Heart left ventricle (tissue), 16 donors: ENCODE data around the gene RTN4RL2. TPM values are rescaled to one million over a fixed set of nuclear protein-coding genes. Genes with fewer than 3 reads are reported as not detected.

Experiments
- ATAC-seq, 4 donors: fragments of 200-7000 bp; cut with Tn5 transposase; one replicate each; pipeline ENCODE4 v1.9.1; 2020 to 2022; ENCODE audit warnings: moderate library complexity in 4 of 4, mild to moderate bottlenecking in 3 of 4, moderate number of reproducible peaks in 1 of 4
- DNase-seq, 5 donors: peaks; one replicate each; pipeline ENCODE4 v3.0.0-alpha.2; 2020
- H3K27ac ChIP-seq, 12 donors: fragments of 200-600 bp; sonication (generic) in 4 of 12; one replicate each; pipeline versions ENCODE4 v1.5.0 to v1.8.0; 2016 to 2022; ENCODE audit warnings: mild to moderate bottlenecking in 2 of 12
- H3K27me3 ChIP-seq, 9 donors: fragments of 200-600 bp; sonication (generic) in 2 of 9; one replicate each; pipeline versions ENCODE4 v1.5.1 to v1.8.0; 2016 to 2022; ENCODE audit warnings: mild to moderate bottlenecking in 3 of 9
- H3K36me3 ChIP-seq, 9 donors: fragments of 200-600 bp; sonication (generic) in 2 of 9; one replicate each; pipeline versions ENCODE4 v1.5.0 to v1.8.0; 2018 to 2022; ENCODE audit warnings: mild to moderate bottlenecking in 2 of 9
- H3K4me1 ChIP-seq, 12 donors: fragments of 200-600 bp; sonication (generic) in 4 of 12; one replicate each; pipeline versions ENCODE4 v1.5.0 to v1.8.0; 2016 to 2022; ENCODE audit warnings: mild to moderate bottlenecking in 3 of 12
- H3K4me3 ChIP-seq, 12 donors: fragments of 200-600 bp; sonication (generic) in 4 of 12; one replicate each; pipeline versions ENCODE4 v1.5.0 to v1.8.0; 2017 to 2022; ENCODE audit warnings: mild to moderate bottlenecking in 9 of 12, moderate library complexity in 4 of 12
- H3K9me3 ChIP-seq, 12 donors: fragments of 200-600 bp; sonication (generic) in 4 of 12; one replicate each; pipeline versions ENCODE4 v1.5.0 to v1.8.0; 2016 to 2022; ENCODE audit warnings: mild to moderate bottlenecking in 1 of 12
- POLR2A ChIP-seq, 2 donors: fragments of 450-650 bp; IDR thresholded peaks; one replicate each; pipeline ENCODE4 v1.6.1; 2017; ENCODE audit warnings: antibody characterized with exemption in 2 of 2, mild to moderate bottlenecking in 2 of 2, moderate library complexity in 2 of 2
- WGBS, 4 donors: extraction: QIAGEN DNeasy Blood & Tissue Kit in 2 of 4; methylation state at CpG; one replicate each; pipeline versions ENCODE4 v1.1.5 to v1.1.7; 2013 to 2018; 5-methylcytosine and 5-hydroxymethylcytosine counted together
- intact Hi-C, 10 donors: fragments of 100-400 bp; cut with DNase I; formaldehyde crosslinking; loops; one replicate each; pipeline versions ENCODE4 v1.11.1 to v1.14.2; 2022
- long read RNA-seq, 3 donors: library from polyadenylated mRNA; unstranded; transcript quantifications; one replicate each; pipeline ENCODE4 v2.0.0, GENCODE V29; 2020 to 2021
- polyA plus RNA-seq, 2 donors: library from polyadenylated mRNA; stranded (reverse); fragments of 200-250 nt; gene quantifications; one replicate each; pipeline ENCODE4 v1.2.3, GENCODE V29; 2013
- total RNA-seq, 9 donors: library from RNA; depleted of rRNA in 2 of 9; stranded (reverse); fragments of >200 nt in 2 of 9; fragmentation: NEBNext Ultra II Directional in 3 of 9; extraction: Animal tissue kit (Norgen Biotek cat#: 25700) in 3 of 9; gene quantifications; one replicate each; pipeline versions ENCODE4 v1.1.0 to v1.2.4, GENCODE V29; 2016 to 2023
- TF ChIP-seq, protein P1 (sequence below), 12 donors: fragments of 200-600 bp; sonication (generic) in 4 of 12; IDR thresholded peaks; one replicate each; pipeline versions ENCODE4 v1.5.0 to v1.8.0; 2018 to 2022; ENCODE audit warnings: antibody characterized with exemption in 12 of 12, mild to moderate bottlenecking in 5 of 12
- donor health status: ischemic (EF 13 %, LVEDD 7.1; RV severe dilation, severe dysfunction).
- donor health status: healthy with polysubstance abuse.
- donor health status: DM: no; HTN: yes; CAD: no.
- donor health status: DM: no; HTN: no; CAD: no.
- donor health status: ischemic (EF 25% LVEDD 6.9; RV normal size, moderate dysfunction).
- donor health status: ischemic (EF 25% LVEDD 5.7; RV mildly dilated, moderate dysfunction).
- donor health status: healthy.
- donor health status: DM: yes; HTN: yes; CAD: no.
- donor health status: ischemic (EF 35%, LVEDD 5.7; RV mildly dilated, moderate dysfunction).
- donor health status: nonischemic (EF 11% LVEDD 7.7; RV severe dilation, severe dysfunction).
- donor health status: DM: yes; HTN: yes; CAD: no.
- donor health status: PGD.
- donor health status: ischemic (EF 29% LVEDD 5.4; RV normal size, mild dysfunction).
- donor health status: nonischemic (EF 23%, LVEDD 6.1; RV moderate dilation, normal function).

Gene RTN4RL2
- total RNA-seq (1 to 10 TPM in 5 of 9 donors, under 1 TPM in 4; 0.58 to 2.1 (median 1.1) TPM), polyA plus RNA-seq (1 to 10 TPM; 1.0 to 1.1 TPM)
- long read RNA-seq, donor 1, partial matches to known transcripts = 0 of 1 reads
- long read RNA-seq, donor 1, other reads (novel, unspliced or antisense) = 0 of 1 reads
- long read RNA-seq, donor 2 = 0 reads
- long read RNA-seq, donor 3 = 0 reads

DNA sequence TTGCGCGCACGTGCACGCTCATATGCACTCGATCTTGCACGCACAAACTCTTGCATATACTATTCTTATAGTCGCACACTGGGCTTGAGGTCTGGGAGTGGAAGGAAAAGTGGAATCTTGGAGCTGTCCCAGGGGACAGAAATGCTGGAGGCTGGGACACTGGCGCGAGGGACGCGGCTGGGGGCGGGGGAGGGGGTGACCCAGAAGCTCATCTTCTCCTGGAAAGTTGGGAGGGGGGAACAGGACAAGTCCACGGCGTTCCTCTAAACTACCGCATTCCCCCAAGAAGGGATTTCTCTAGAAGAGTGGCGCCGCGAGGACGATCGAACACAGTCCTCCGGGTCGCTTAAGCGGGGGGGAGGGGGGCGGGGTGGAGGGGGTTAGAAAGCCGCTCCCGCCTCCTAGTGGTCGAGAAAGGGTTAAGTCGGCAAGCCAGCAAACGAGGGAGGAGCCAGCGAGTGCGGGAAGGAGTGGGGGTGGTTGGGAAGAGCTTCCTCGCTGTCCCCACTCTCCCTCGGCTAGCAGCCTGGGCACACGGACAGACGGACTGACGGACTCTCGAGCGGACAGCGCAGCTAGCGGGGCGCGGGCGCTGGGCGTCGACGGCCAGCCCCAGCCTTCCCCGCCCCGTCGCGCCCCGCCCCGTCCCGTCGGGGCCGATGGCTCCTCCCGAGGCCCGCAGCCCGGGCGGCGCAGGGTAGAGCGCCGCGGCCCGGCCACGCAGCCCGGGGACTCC lies at the start of gene RTN4RL2:
TSS of gene RTN4RL2 (plus strand) at position 507 of the 736 bp plus-strand sequence. CDS start 338 bp downstream, outside the sequence.
- intact Hi-C loops = loop anchor here in 1 of 10 donors (2.0 kb wide), 2 partner anchors 17 to 181 kb away; no protein-coding TSS in a partner anchor
- TF ChIP-seq, protein P1, sequence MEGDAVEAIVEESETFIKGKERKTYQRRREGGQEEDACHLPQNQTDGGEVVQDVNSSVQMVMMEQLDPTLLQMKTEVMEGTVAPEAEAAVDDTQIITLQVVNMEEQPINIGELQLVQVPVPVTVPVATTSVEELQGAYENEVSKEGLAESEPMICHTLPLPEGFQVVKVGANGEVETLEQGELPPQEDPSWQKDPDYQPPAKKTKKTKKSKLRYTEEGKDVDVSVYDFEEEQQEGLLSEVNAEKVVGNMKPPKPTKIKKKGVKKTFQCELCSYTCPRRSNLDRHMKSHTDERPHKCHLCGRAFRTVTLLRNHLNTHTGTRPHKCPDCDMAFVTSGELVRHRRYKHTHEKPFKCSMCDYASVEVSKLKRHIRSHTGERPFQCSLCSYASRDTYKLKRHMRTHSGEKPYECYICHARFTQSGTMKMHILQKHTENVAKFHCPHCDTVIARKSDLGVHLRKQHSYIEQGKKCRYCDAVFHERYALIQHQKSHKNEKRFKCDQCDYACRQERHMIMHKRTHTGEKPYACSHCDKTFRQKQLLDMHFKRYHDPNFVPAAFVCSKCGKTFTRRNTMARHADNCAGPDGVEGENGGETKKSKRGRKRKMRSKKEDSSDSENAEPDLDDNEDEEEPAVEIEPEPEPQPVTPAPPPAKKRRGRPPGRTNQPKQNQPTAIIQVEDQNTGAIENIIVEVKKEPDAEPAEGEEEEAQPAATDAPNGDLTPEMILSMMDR (IDR thresholded peaks at IDR 0.05) = peak in 6 of 12 donors; percentile 11 to 37 (median 22)
- no peak for TF ChIP-seq POLR2A (IDR thresholded peaks at IDR 0.05)
- 1% methylated on average over 27 to 66 of the region's 66 CpGs for WGBS, 4 donors
- H3K27me3 ChIP-seq = peaks cover 9 to 55% (median 32%) of the 10 kb centered on the region in 9 donors
- H3K9me3 ChIP-seq = no peaks in the 10 kb centered on the region
- H3K4me1 ChIP-seq = peaks cover 3 to 43% (median 25%) of the 10 kb centered on the region in 12 donors
- peak in 3 of 4 donors; percentile 15 to 44 (median 40) for ATAC-seq
- peak within 1 kb of the TSS; percentile 30 to 61 (median 54) for H3K4me3 ChIP-seq
- DNase-seq = peak; percentile 52 to 73 (median 54)
- peak within 1 kb of the TSS in 2 of 12 donors; percentile 26 to 50 for H3K27ac ChIP-seq
- H3K36me3 ChIP-seq = no peaks in the 10 kb centered on the region

DNA sequence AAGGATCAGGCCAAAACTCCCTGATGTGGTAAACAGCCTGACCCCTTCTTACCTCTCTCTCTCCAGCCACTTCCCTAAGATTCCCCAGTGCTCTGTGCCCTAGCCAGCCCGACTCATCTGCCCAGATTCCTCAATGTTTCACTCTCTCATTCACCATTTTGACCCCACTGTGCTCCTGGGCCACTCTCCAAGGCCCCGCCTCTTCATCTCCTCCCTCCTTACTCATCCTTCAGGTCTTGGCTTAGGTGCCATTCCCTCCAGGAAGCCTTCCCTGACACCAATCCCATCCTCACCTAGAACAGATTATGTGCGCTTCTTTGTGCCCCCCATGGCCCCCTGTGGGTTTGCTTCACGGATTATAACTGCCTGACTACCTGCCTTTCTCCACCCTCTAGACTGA lies 46.6 kb upstream of the RTN4RL2 start:
- Histone ChIP-seq H3K4me1 (peaks cover 0 to 22% (median 7%) of the 10 kb centered on the region in 12 donors), H3K9me3 (no peaks in the 10 kb centered on the region), H3K4me3 (no peak overlapping the region), H3K27me3 (no peaks in the 10 kb centered on the region), H3K27ac (no peak overlapping the region), H3K36me3 (peaks cover 2 to 100% (median 100%) of the 10 kb centered on the region in 9 donors)
- no peak for DNase-seq
- 90 to 95% (median 92%) methylated on average over 4 of the region's 4 CpGs for WGBS, 4 donors
- intact Hi-C loops = no loop called here
- TF ChIP-seq, protein P1 (IDR thresholded peaks at IDR 0.05) = no peak
- TF ChIP-seq POLR2A (IDR thresholded peaks at IDR 0.05) = no peak
- ATAC-seq = no peak

DNA sequence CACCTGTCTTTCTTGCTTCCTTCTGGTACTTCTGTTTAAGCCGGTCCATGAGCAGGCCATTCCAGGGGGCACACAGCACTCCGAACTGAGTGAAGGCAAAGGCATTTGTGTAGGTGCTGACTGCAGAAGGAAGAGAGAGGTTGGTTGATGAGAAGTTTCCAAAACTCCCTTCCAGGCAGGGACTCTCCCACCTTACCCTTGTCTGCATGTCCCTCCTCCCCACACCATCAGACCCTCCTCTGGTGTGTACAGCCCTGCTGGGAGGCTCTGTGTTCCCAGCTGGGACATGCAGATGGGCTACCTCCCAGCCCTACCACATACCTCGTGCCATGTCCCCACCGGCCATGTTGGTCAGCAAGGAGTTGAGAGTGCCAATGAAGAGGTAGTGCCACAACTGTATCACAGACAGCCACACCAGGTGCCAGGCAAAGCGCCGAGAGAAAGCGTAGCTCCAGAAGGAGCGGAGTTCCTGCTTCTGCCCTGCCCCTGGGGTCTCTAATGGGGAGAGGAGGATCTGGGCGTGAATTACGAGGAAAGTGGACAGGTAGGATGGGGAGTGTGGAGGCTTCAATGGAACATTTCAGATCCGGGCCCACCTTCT lies 45.6 kb upstream of the RTN4RL2 start:
- H3K27me3 ChIP-seq = no peaks in the 10 kb centered on the region
- TF ChIP-seq, protein P1 (IDR thresholded peaks at IDR 0.05) = no peak
- no peak for TF ChIP-seq POLR2A (IDR thresholded peaks at IDR 0.05)
- no peak for DNase-seq
- intact Hi-C loops = no loop called here
- ATAC-seq = no peak
- no peaks in the 10 kb centered on the region for H3K9me3 ChIP-seq
- H3K27ac ChIP-seq = no peak overlapping the region
- H3K36me3 ChIP-seq = peaks cover 2 to 100% (median 94%) of the 10 kb centered on the region in 9 donors
- no peak overlapping the region for H3K4me3 ChIP-seq
- H3K4me1 ChIP-seq = peaks cover 0 to 22% (median 7%) of the 10 kb centered on the region in 12 donors
- 95 to 98% (median 97%) methylated on average over 11 of the region's 11 CpGs for WGBS, 4 donors

DNA sequence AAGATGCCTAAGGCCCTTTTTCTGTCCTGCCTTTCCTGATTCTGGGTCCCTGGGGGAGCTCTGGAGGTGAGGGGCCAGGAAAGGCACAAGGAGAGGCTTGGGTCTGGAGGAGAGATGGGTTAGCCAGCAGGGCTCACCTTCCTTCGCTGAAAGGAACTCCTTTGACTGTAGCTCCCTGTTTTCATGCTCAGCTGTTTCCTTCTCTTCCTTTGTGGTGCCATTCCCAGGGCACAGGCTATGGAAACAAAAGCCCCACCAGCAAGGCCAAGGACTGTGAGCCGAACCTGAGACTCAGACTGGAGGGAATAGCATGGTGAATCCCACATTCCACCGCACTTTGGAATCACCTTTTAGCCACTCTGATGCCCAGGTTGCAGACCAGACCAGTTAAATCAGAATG lies 43.9 kb upstream of the RTN4RL2 start:
- H3K27me3 ChIP-seq = no peaks in the 10 kb centered on the region
- intact Hi-C loops = no loop called here
- DNase-seq = no peak
- no peak for ATAC-seq
- 80 to 85% (median 82%) methylated on average over 3 of the region's 3 CpGs for WGBS, 4 donors
- peaks cover 2 to 100% (median 94%) of the 10 kb centered on the region in 9 donors for H3K36me3 ChIP-seq
- no peaks in the 10 kb centered on the region for H3K9me3 ChIP-seq
- no peak overlapping the region for H3K27ac ChIP-seq
- no peak for TF ChIP-seq POLR2A (IDR thresholded peaks at IDR 0.05)
- TF ChIP-seq, protein P1 (IDR thresholded peaks at IDR 0.05) = no peak
- H3K4me3 ChIP-seq = no peak overlapping the region
- H3K4me1 ChIP-seq = peaks cover 0 to 22% (median 7%) of the 10 kb centered on the region in 12 donors
